Mucosa of gallbladder (tissue), 1 donor: ENCODE results near the gene PAEP. TPM values are rescaled to one million over a fixed set of nuclear protein-coding genes. Genes with fewer than 3 reads are reported as not detected.

Experiments
- DNase-seq: peaks from one replicate; pipeline ENCODE4 v3.0.0-alpha.2; 2020; ENCODE audit warnings: low spot score
- total RNA-seq: library from RNA; stranded (reverse); gene quantifications from one replicate; pipeline ENCODE4 v1.2.1, GENCODE V29; 2021
- donor health status: DM: no; HTN: no; CAD: no.

Gene PAEP
- total RNA-seq, 1 donor from 2014 or later: not detected

- no peak for DNase-seq
Measured at GRCh38 chr9:135614821-135615665, 53.5 kb downstream of the PAEP start.

GRCh38 chr9:135615666-135616618 is 54.4 kb downstream of the PAEP start:
- no peak for DNase-seq

Other genes starting within 250 kb of the PAEP start
- 23.3 TPM for gene PPP1R26, start 82.0 kb upstream of the PAEP start, total RNA-seq
- gene MRPS2, start 61.1 kb upstream of the PAEP start, total RNA-seq: 29.3 TPM
- not detected for gene LCN1, start 40.3 kb upstream of the PAEP start, total RNA-seq
- not detected for gene OBP2A, start 15.6 kb upstream of the PAEP start, total RNA-seq
- gene GLT6D1, start 77.8 kb downstream of the PAEP start, total RNA-seq: not detected
- gene LCN9, start 101.6 kb downstream of the PAEP start, total RNA-seq: not detected
- gene SOHLH1, start 137.7 kb downstream of the PAEP start, total RNA-seq: not detected
- gene KCNT1, start 140.4 kb downstream of the PAEP start, total RNA-seq: 0.12 TPM